Measurements from ENCODE around the gene MYBPC3.

GRCh38 chr11:47395223-47396048, 42.9 kb upstream of the MYBPC3 start:
- TF ChIP-seq CTCF (IDR thresholded peaks at IDR 0.05) (no peak), POLR2A (IDR thresholded peaks at IDR 0.05) (no peak)
